Endometrial microvascular endothelial cells (primary cell): ENCODE data around the gene PTPN9. TPM values are rescaled to one million over a fixed set of nuclear protein-coding genes. Genes with fewer than 3 reads are reported as not detected.

ENCODE experiments used
- in situ Hi-C: cut with HindIII; loops from 2 replicates; pipeline ENCODE4 v1.10.0; 2017; ENCODE audit warnings: low sequenced_read_pairs, low pct_unique_long_range_greater_than_20kb; ENCODE audit errors: inconsistent ontology term
- total RNA-seq: library from RNA; depleted of rRNA; stranded (reverse); fragments of >200 nt; gene quantifications from one replicate; pipeline ENCODE4 v1.2.3, GENCODE V29; 2015; ENCODE audit errors: inconsistent ontology term

PTPN9 gene
- total RNA-seq, 1 donor from 2014 or later = 19.1 TPM

- in situ Hi-C loops = no loop called here
Measured at GRCh38 chr15:75437721-75438120, 141.4 kb downstream of the PTPN9 start.

GRCh38 chr15:75436881-75437280 lies 142.2 kb downstream of the PTPN9 start:
- in situ Hi-C loops = no loop called here

GRCh38 chr15:75431682-75432081 lies 147.4 kb downstream of the PTPN9 start:
- in situ Hi-C loops = no loop called here

- in situ Hi-C loops = no loop called here
Measured at GRCh38 chr15:75431270-75431669, 147.8 kb downstream of the PTPN9 start.

GRCh38 chr15:75430259-75430658 lies 148.9 kb downstream of the PTPN9 start:
- in situ Hi-C loops = no loop called here

GRCh38 chr15:75428152-75428551 lies 151.0 kb downstream of the PTPN9 start:
- in situ Hi-C loops = no loop called here

- in situ Hi-C loops = no loop called here
Measured at GRCh38 chr15:75425966-75426500, 153.1 kb downstream of the PTPN9 start.

- in situ Hi-C loops = no loop called here
Measured at GRCh38 chr15:75422554-75422953, 156.6 kb downstream of the PTPN9 start.

GRCh38 chr15:75420698-75421097 lies 158.4 kb downstream of the PTPN9 start:
- in situ Hi-C loops = no loop called here

- in situ Hi-C loops = no loop called here
Measured at GRCh38 chr15:75416584-75416983, 162.5 kb downstream of the PTPN9 start.

Other genes with a start within 250 kb of the PTPN9 start
- gene COMMD4, start 243.3 kb downstream of the PTPN9 start, total RNA-seq = 88.2 TPM
- gene NEIL1, start 232.3 kb downstream of the PTPN9 start, total RNA-seq = 8.3 TPM
- gene MAN2C1, start 210.7 kb downstream of the PTPN9 start, total RNA-seq = 90.7 TPM
- 21.0 TPM for gene SIN3A, start 127.6 kb downstream of the PTPN9 start, total RNA-seq
- gene SNUPN, start 46.4 kb upstream of the PTPN9 start, total RNA-seq = 21.5 TPM
- 79.8 TPM for gene IMP3, start 60.9 kb upstream of the PTPN9 start, total RNA-seq
- gene SNX33, start 68.6 kb upstream of the PTPN9 start, total RNA-seq = 4.7 TPM
- 1.9 TPM for gene CSPG4, start 133.5 kb upstream of the PTPN9 start, total RNA-seq